Suppressor macrophage treated with lipopolysaccharide for 1 hour (primary cell): ENCODE data around the gene FBLN5.
"Not testable (repeated sequence)": the region's sequence is repeated elsewhere in the genome, so short reads cannot be mapped to it uniquely, and the experiment has no call there.

Source experiments
- DNase-seq, 3 donors: peaks; one replicate each; pipeline ENCODE4 v3.0.0-alpha.2; 2020 to 2022

FBLN5 gene

DNA sequence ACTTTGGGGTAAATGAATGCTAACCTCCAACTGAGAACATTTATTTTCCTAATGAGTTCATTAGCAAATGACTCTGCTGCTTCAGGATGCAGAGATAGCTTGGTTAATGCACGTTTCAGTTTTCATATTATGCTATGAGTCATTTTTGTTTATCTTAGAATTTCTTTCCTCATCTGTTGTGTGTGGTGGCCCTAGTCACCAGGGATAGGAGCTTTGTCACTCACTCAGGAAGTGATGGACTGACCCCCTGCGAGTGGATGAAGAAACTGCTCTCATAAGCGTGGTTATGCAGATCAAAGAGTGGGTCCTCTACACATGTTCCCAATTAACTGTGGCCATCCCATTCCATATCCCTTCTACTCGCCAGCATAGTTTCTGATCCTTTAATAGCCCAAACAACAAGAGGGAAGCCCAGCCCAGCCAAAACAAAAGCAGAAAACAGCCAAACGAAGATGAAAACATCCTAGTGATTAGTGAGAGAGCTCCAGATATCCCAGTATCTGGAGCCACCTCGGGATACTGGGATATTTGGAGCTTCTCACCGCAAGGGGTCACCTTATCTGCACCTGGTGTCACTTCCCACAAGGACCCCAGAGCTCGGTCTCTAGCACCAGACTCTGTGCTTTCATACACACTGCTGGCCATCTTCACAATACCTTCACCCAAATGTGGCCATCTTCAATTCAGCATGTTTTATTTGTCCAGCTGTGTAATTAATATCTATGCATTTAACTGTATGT, 88.8 kb downstream of the FBLN5 start:
- peak; percentile 61 to 74 (median 62) for DNase-seq

DNA sequence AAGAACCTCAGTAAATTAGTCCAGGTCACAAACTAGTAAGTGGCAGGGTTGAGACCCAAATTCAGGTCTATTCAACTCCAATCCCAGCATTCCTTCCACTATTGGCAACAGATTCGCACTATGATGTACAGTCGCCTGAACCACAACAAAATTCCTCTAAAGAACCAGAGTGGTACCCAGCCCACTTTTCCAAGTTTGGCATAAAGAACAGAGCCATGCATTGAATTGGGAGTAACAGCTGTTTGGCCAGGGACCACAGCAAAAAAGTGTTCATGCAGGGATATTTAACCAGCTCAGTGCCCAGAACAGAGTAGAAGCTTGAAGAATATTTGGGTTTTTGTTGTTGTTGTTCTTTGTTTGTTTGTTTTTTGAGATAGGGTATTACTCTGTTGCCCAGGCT, 89.9 kb downstream of the FBLN5 start:
- no peak for DNase-seq

DNA sequence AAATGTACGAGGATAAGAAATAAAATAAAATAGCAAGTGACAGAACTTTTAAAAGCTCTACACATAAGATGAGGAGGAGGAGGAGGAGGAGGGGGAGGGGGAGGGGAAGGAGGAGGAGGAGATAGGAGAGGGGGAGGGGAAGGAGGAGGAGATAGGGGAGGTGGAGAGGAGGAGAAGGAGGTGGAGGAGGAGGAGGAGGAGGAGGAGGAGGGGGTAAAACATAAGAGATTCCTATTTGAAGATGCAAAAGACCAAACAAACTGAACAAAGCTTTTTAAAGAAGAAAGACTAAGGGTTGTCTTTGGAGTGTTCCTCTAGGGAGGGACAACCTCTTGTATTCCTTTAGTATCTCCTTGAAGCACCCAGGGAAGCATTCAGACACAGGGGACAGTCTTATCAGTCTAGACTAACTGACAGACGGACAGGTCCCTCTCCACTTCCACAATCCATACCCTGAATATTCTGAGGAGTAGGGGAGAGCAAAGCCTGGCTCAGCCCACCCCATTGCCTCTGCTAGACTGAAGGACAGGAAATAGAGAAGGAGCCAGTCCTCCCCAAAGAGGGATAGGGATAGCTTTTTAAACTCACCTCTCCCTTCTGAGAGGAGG, 93.1 kb downstream of the FBLN5 start:
- DNase-seq, result no peak

DNA sequence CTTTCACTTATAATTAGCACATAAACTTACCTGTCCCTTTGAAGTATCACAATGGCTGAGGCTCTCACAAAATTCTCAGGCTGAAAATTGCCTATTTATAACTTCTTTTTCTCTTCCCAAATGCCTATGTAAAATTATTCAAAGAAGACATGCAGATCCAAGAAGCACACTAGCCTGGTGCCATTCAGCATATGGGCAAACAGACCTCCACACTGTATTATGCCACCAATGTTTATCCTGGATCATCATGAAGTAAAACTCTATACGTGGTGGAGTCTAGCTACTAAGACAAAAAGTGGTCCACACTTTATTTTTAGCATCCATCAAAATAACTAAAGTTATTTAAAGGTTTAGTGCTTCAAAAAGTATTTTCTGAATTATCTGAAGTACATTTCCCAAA, 95.9 kb downstream of the FBLN5 start:
- no peak for DNase-seq

DNA sequence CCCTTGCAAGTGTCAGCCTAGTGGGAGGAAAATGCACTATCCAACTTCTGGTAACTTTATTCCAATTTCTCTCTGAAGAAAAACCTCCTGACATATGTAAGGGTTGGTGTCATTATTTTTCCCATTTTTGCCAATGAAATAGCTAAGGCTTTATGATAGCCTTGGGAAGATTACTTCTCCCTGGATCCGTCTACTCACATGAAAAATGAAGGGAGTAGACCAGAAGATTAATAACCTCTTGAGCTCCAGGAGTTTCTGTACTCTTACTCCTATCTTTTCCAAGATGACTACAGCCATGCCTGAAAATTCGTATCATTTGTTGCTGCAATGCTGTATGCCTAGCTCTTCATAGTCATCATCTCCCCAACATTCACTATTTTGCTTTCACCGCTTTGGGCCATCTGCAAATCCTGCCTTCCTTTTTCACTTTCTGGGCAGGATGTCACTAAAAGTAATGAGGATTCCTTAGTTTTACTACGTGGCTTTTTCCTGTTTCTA, 98.9 kb downstream of the FBLN5 start:
- DNase-seq, result no peak

DNA sequence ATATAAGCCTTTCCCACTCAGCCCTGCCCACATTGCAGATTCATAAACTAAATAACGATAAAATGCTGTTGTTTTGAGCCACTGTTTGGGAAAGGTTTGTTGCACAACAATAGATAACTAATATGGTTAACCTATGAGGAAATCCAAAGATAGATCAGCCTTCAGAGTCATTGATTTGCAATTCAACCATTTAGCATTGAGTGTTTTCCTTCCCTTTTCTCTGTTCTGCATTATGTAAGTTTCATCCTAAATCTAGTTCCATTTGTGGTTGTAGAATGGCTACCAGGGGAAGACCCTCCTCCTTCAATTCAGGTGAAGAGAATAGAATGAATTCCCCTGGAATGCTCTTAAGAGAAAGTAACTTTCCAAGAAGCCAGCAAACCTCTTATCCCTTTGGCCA, 99.8 kb downstream of the FBLN5 start:
- DNase-seq, result no peak

DNA sequence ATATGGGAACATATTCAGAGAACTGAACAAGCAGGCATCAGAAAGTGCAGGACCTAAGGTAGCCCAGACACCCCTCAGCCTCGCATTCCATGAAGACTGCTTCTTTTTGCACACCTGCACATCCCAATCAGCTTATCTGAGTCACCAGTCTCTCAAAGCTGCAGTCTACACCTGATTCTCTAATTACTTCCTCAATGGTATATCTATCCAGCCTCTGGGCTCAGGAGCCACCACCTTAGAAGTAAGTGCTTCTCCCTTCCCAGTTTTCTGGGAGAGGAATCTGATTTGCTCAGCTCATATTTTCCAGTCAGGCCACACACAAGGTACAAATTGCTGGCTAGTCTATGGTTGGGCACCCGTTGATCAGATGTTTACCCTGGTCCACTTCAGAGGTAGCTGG, 101.8 kb downstream of the FBLN5 start:
- no peak for DNase-seq

DNA sequence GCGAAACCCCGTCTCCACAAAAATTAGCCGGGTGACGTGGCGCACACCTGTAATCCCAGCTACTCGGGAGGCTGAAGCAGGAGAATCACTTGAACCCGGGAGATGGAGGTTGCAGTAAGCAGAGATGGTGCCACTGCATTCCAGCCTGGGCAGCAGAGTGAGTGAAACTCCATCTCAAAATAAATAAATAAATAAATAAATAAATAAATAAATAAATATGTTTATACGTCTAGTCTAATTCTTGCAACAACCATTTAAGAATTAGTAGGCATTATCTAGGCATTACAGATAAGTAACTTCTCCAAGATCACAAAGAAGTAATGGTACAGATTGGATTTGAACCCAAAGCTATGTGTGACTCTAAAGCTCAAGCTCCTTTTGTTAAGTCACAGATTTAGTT, 102.4 kb downstream of the FBLN5 start:
- DNase-seq, result not testable (repeated sequence)

DNA sequence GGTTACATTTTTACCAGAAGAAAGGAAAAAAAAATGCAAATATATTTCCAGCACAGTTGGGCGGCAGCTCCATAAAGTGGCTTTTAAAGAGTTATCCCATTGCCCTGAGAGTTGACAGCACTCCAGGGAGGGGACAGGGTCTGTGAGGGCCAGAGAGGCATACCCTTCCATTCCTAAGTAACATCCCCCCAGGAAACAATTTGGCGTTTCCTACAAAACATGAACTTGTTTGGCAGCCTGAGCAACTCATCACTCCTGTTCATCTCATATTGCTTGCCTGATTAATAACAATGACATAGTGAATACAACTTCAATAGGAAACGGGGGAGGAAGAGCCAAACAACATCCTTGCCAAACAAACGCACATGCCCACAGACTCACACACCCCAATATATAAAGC, 103.5 kb downstream of the FBLN5 start:
- no peak for DNase-seq

DNA sequence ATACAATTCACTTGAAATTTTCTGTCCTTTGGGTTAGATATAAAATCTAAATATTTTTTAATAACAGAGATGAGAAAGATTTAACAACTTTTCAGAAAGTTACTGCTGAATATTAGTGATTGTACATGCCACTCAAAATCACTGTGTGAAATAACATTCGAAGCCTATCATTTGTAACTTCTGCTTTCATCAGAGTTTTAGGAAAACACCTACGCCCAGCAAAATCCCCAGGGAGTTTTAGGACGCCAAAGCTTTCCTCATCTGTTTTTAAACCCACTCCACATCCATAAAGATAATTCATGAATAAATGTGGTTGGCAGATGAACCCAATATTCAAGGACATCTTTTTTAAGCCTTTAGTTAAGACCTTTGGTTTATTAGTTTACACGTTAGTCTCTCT, 104.1 kb downstream of the FBLN5 start:
- DNase-seq, result peak; percentile 54 to 64 (median 63)

DNA sequence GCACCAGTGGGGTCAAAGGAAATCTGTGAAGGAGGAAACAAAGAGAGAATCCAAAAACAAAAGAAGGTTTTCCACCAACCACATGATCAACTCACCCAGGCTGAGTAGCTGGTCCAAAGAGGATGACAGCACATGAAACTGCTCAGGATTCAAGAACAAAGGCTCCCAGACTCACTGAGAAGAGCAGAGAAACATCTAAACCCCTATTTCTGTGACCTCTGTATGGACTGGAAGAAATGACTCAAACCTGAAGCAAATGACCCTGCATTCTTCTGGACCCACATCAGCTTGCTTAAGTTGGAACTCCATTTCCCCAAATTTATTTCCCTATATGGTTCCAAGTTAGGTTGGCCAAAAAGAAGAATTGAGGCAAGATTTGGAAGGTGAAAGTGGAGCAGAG, 106.4 kb downstream of the FBLN5 start:
- DNase-seq, result peak; percentile 6 to 21 (median 10)

DNA sequence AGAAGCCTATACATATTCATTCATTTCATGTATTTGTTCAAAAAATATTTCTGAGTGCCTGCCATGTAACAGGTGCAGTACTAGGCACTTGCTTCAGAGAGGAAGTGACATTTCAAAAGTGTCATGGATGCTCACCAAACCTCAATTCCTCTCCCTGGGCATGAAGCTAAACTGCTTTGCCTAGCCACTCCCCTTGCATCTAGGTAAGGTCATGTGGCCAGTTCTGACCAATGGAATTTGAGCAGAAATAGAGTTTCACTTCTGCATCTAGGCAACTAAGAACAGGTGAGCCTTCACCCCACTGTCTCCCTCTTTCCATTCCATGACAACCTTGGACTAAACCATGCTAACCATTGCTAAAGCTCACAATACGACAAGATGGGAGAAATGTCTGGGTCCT, 107.7 kb downstream of the FBLN5 start:
- DNase-seq, result no peak

DNA sequence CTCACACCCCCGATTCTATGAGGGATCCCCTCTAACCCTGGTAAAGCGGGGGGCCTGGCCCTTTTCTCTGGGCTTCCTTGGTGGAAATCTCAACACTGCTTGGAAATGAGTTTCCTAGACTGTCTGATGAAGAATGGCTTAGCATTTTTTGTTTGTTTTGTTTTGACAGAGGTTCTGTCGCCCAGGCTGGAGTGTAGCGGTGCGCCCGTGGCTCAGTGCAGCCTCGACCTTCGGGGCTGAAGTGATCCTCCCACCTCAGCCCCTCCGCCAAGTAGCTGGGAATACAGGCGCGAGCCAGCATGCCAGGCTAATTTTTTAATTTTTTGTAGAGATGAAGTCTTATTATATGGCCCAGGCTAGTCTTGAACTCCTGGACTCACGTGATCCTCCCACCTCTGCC, 110.4 kb downstream of the FBLN5 start:
- DNase-seq, result no peak

DNA sequence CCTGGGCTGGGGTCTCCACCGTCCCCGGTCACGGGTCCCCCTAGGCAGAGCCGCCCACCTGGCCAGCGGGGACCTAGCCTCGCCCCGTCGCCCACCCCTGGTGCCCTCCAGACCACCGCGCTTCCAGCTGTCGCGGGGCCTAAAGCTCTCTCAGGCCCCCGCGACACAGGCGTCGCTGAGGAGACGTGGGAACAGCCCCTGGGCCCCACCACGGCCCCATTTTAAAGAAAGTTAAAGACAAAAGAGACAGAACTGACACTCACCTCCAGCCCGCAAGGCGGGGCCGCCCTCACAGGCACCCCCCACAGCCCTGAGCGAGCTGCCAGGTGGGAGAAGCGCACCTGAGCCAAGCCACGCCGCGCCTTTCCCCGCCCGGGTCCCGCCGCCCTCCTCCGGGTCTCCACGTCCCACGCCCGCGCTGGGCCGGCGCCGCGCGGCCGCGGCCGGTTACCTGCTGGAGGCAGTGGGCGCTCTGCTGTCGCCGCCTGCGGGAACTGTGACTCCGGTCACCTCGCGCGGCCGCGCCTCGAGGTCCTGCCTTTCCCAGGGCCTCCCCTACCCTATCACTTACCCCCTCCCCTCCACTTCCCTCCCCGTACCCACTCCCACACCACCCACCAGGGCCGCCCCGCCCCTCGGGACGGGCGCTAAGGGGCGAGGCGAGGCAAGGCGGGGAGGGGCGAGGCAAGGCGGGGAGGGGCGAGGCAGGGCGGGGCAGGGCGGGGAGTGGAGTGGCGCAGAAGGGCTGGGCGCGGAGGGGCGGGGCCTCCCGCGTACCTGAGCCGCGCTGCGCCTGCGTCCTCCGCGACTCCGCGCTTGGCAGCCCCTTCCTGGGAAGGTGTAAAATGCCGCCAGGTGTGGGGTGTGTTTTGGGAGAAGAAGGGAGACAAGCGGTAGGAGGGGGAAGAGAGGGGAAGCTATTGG, 111.3 kb downstream of the FBLN5 start:
- DNase-seq, result peak; percentile 50 to 91 (median 60)

DNA sequence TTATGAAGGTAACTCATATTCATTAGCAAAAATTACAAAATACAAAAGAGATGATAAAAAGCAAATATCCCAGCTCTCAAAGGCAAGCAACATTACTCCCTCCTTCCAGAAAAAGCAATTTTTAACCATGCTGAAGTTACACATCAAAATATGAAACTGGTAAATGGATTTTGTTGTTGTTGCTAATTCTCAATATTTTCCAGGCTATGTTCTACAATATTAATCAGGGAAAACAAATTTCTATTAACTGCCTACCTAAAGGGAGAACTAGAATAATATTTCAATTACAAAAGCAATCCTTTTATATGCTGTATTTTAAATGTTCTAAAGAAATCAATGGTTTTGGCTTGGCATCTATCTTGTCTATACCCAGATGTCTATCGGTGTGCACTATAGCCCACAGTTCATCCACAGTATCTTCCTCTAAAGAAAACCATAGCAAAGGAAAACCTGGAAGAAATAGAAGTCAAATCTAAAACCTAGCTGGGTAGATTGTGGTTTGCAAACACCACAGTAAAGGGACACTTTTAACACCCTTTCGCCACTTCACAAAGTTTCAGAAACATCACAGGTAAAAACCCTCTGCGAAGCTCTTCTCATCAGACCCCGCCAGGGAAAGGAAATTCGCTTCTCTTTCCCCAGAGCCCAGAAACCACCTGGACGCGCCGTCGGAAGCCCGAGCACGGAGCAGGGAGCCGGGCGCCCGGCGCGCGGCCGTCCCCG, 112.1 kb downstream of the FBLN5 start:
- no peak for DNase-seq

DNA sequence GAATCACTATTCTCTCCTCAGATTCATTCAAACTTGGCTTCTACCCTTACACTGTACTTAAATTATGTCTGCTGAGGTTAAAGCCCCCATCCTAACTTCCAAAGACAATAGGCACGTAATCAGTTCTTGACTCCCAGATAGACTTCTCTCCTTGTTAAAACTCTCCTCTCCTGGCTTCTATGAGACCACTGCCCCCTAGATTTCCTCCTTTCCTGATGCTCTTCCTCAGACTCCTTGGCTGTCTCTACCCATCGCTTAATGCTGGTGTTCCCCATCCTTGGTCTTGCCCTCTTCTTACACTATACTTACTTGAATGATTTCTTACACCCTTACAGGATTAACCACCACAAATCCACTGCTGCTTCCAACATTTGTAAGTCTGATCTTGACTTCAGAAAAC, 112.9 kb downstream of the FBLN5 start:
- DNase-seq, result no peak

DNA sequence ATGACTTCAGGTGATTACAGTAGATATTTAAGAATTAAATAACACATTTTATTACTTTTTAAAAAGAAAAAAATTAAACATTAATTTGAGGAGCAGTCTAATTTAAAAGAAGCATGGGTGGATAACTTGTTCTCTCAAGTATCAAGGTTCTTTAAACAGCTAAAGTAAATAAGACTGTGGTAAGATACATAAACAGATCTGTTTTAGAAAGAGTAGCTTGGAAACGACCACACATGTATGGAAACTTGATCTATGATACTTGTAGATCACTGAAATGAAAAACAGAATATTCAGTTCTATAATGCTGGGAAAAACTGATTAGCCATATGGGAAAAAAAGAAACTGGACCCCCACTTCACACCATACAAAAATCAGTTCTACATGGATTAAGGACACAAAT, 116.2 kb downstream of the FBLN5 start:
- DNase-seq, result no peak

DNA sequence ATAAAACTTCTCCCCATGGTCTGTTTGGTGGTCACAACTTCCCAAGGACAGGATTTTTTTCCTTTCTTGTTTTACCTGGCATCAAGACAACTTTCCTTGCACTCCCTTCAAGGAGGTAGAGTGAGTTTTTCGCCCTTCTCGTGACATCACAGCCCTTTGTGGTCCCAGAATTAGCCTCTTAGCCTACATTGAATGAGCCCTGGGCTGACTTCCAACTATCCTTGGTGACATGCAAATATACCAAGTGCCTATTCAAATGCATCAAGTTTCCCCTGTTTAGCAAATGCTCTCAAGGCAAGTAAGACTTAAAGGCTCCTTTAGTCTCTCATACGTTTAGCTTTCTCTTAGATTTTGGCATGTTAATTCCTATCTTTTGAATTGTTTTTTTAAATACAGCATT, 116.7 kb downstream of the FBLN5 start:
- no peak for DNase-seq

DNA sequence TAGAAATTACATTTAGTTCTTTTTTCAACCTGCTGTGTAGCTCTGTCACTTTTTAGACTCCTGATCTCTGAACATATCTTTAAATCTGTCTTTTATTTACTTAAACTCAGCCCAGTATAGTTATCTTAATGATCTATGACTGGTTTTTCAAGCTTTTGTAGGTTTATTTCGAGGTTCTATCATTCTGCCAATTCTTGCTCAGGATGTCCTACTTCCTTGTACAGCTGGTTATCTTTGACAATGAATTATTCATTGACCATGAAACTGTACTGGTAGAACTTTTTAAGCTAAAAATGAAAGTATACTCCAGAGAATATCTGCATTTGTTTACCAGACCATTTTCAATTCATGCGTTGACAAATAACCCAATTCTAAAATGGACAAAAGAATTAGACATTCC, 118.0 kb downstream of the FBLN5 start:
- no peak for DNase-seq

DNA sequence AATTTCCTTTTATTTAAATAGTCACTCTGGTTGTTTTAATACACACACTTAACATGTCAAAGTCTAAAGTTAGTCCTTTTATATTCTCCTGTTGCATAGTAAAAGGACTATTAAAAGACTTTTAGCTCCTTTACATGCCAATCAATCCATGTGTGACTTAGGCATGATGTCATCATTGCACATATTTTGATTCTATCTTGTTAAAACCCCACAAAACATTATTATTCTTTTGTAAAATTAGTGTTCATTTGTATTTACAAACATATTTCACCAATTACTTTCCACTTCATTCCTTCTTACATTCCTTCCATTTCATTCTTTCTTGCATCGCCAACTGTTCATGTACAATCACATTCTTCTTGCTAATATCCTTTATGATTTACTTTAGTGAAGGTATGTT, 119.7 kb downstream of the FBLN5 start:
- no peak for DNase-seq
